ENCODE data around the gene SETD6.
A peak's percentile ranks its signal among the peaks of the same experiment; 100 is the strongest.

The SETD6 gene, protein sequence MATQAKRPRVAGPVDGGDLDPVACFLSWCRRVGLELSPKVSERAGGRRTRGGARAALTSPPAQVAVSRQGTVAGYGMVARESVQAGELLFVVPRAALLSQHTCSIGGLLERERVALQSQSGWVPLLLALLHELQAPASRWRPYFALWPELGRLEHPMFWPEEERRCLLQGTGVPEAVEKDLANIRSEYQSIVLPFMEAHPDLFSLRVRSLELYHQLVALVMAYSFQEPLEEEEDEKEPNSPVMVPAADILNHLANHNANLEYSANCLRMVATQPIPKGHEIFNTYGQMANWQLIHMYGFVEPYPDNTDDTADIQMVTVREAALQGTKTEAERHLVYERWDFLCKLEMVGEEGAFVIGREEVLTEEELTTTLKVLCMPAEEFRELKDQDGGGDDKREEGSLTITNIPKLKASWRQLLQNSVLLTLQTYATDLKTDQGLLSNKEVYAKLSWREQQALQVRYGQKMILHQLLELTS

DNA sequence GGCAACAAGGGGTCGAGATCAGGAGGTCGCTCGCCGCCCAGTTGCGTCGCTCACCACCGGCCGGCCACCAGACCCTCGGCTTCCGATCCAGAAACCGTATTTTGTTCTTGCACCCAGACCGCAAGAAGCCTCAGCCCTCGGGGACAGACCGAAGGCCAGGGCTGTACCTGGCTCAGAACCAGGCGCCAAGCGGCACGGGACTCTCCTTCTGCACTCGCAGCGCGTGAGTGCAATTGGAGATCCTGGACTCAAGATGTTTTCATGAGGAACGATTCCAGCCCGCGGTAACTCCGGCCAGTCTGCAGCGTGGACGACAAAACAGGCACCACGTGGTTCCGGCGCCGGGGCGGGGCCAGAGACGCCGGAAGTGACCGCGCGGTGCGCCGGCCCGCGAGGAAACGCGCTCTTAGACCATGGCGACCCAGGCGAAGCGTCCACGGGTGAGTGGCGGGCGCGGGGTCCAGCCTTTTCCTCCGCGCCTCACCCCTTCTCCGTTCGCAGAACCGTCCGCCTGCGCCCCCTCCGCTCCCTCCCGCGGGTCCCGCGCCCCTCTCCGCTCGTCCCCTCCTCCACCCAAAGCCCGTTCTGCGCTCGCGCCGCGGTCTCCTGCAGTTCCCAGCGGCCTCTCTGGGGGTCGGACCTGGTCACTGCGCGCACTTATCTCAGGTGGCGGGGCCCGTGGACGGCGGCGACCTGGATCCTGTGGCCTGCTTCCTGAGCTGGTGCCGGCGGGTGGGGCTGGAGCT is at the start of gene SETD6:
Gene SETD6, plus strand, starts transcription at position 393 of the 746 bp plus-strand sequence. Its CDS starts 21 bp downstream, at position 414.
- TF ChIP-seq, protein P1, sequence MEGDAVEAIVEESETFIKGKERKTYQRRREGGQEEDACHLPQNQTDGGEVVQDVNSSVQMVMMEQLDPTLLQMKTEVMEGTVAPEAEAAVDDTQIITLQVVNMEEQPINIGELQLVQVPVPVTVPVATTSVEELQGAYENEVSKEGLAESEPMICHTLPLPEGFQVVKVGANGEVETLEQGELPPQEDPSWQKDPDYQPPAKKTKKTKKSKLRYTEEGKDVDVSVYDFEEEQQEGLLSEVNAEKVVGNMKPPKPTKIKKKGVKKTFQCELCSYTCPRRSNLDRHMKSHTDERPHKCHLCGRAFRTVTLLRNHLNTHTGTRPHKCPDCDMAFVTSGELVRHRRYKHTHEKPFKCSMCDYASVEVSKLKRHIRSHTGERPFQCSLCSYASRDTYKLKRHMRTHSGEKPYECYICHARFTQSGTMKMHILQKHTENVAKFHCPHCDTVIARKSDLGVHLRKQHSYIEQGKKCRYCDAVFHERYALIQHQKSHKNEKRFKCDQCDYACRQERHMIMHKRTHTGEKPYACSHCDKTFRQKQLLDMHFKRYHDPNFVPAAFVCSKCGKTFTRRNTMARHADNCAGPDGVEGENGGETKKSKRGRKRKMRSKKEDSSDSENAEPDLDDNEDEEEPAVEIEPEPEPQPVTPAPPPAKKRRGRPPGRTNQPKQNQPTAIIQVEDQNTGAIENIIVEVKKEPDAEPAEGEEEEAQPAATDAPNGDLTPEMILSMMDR (IDR thresholded peaks at IDR 0.05; ENCODE audit: control insufficient read depth, insufficient read depth, low read depth, low read length, missing control alignments) = no peak
- peak; percentile 27 for DNase-seq (ENCODE audit: low read depth)
- H3K4me3 ChIP-seq (ENCODE audit: control insufficient read depth, low read depth, low read length) = peak within 1 kb of the TSS; percentile 66

DNA sequence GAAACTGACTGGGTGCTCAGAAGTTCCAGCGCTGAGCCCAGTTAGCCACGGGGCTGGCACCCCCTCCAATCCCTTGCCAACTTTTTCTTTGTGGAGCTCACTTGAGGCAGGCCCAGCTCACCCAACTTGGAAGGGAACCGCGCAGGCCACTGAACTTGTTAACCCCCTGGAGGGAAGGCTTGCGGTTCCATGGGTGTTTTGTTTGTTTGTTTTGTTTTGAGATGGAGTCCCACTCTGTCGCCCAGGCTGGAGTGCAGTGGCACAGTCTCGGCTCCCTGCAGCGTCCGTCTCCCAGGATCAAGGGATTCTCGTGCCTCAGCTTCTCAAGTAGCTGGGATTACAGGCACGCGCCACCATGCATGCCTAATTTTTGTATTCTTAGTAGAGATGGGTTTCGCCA is 49.5 kb upstream of the SETD6 start:
- no peak for DNase-seq (ENCODE audit: low read depth)
- TF ChIP-seq, protein P1 (IDR thresholded peaks at IDR 0.05; ENCODE audit: control insufficient read depth, insufficient read depth, low read depth, low read length, missing control alignments) = no peak
- H3K4me3 ChIP-seq (ENCODE audit: control insufficient read depth, low read depth, low read length) = no peak overlapping the region

DNA sequence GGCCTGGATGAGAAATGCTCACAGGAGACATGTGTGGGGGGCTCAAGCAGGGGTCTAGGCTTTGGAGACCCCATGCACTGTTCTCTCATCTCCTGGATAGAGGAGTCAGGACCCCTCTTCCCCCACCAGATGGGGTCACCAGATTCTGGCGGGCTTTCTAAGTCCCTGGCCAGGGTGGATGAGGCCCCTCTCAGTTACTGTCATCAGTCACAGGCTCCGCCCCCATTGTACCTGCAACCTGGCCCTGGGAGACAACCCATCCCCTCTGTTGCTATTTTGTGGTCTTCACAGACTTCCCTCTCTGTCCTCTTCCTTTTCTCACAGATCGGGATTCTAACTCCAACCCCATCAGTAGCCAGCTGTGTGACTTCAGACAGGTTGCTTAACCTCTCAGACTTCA is 48.9 kb upstream of the SETD6 start:
- no peak overlapping the region for H3K4me3 ChIP-seq (ENCODE audit: control insufficient read depth, low read depth, low read length)
- TF ChIP-seq, protein P1 (IDR thresholded peaks at IDR 0.05; ENCODE audit: control insufficient read depth, insufficient read depth, low read depth, low read length, missing control alignments) = no peak
- no peak for DNase-seq (ENCODE audit: low read depth)

DNA sequence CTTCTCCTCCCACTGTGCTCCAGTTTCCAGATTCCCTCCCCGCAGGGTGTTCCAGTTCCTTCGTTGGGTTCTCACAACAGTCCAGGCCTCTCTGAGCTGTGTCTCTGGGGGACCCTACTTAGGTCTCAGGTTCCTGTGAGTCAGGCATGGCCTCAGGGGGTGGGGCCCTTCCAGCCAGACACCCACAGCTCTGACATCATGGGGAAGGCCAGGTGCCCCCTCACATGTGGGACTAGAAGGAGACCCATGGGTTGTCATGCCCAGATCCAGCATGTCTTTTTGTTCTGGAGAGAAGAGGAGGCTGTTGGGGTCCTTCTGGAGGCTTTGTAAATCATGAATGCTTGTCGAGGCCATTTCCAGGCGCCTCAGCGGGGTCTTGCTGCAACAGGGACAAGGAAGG is 47.4 kb upstream of the SETD6 start:
- TF ChIP-seq, protein P1 (IDR thresholded peaks at IDR 0.05; ENCODE audit: control insufficient read depth, insufficient read depth, low read depth, low read length, missing control alignments) = no peak
- DNase-seq (ENCODE audit: low read depth) = no peak
- no peak overlapping the region for H3K4me3 ChIP-seq (ENCODE audit: control insufficient read depth, low read depth, low read length)

DNA sequence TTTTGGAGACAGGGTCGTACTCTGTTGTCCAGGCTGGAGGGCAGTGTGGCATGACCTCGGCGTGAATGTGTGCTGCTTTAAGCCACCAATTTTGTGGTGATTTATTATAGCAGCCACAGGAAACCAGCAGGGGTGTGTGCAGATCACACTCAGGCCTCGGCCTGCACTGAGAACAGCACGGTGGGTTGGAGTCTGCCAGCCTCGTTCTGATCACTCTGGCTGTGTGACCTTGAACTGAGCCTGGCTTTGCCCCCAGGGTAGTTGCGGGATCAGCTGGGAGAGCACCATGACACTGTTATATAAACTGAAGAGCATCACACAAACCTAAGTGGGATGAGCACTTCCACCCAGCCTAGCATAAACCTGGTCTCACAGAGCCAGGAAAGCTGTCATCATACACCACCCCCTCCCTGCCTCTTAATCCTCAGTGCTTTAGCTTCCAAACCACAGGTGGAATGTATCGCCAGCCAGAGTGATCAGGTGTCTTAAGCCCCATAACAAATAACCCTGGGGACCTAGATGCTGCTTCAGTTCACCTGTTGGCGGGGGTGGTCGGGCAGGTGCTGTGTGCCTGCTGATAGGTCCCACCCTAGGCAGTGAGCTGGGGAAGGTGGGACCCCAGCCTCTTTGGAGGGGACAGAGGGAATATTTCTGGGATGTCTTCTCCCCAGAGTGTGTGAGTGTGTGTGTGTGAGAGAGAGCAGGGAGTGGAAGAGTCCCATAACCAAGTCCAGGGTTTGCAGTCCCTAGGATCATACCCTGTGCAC is 43.9 kb upstream of the SETD6 start:
- H3K4me3 ChIP-seq (ENCODE audit: control insufficient read depth, low read depth, low read length) = no peak overlapping the region
- DNase-seq (ENCODE audit: low read depth) = no peak
- TF ChIP-seq, protein P1 (IDR thresholded peaks at IDR 0.05; ENCODE audit: control insufficient read depth, insufficient read depth, low read depth, low read length, missing control alignments) = no peak

DNA sequence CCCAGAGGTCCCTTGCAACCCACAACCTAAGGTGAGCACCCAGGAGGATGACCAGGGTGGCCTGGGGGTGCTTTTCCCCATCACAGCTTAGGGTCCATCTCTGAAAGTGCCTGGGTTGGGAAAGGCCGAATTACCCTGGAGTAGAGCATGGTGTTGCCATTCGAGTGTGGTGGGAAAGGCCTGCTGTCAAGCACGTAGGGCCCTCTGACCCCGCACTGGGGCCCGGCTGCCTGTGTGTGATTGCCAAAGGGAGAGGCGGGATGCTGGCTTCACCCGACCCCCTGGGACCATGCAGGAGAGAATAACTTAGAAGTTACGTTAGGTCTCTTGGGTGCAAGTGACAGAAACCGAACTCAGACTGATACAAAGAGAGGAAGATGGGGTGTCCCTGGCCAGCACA is 43.1 kb upstream of the SETD6 start:
- no peak for DNase-seq (ENCODE audit: low read depth)
- H3K4me3 ChIP-seq (ENCODE audit: control insufficient read depth, low read depth, low read length) = no peak overlapping the region
- TF ChIP-seq, protein P1 (IDR thresholded peaks at IDR 0.05; ENCODE audit: control insufficient read depth, insufficient read depth, low read depth, low read length, missing control alignments) = no peak
